Measurements from ENCODE around the gene KRTAP9-2. TPM values are rescaled to one million over a fixed set of nuclear protein-coding genes. Genes with fewer than 3 reads are reported as not detected.
"Not testable (repeated sequence)": the region's sequence is repeated elsewhere in the genome, so short reads cannot be mapped to it uniquely, and the experiment has no call there.

Gene KRTAP9-2
- total RNA-seq, 1 donor from 2014 or later = not detected

DNA sequence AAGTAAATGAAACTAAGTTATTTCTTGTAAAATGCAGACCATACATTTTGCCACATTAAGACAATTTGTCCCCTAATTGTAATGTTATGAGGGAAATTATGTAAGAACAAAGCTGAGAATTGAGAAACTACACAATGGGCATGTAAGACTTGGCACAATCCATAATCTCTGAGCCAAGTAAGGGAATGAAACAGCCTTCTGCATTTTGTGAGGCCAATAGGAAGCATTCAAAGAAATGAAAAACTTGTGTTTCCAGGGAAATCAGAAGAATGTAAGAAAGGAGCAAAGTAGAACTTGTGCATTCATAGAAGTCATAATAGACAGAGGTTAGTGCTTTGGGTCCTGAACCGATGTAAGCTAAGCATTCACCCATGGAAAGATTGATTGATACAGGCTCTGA lies 24.8 kb downstream of the KRTAP9-2 start:
- no peak overlapping the region for H3K27ac Mint-ChIP-seq
- peaks cover 58% of the 10 kb centered on the region for H3K27me3 Mint-ChIP-seq (ENCODE audit: low read depth)
- H3K36me3 Mint-ChIP-seq = no peaks in the 10 kb centered on the region
- H3K4me3 Mint-ChIP-seq = no peak overlapping the region
- TF ChIP-seq, protein P1, sequence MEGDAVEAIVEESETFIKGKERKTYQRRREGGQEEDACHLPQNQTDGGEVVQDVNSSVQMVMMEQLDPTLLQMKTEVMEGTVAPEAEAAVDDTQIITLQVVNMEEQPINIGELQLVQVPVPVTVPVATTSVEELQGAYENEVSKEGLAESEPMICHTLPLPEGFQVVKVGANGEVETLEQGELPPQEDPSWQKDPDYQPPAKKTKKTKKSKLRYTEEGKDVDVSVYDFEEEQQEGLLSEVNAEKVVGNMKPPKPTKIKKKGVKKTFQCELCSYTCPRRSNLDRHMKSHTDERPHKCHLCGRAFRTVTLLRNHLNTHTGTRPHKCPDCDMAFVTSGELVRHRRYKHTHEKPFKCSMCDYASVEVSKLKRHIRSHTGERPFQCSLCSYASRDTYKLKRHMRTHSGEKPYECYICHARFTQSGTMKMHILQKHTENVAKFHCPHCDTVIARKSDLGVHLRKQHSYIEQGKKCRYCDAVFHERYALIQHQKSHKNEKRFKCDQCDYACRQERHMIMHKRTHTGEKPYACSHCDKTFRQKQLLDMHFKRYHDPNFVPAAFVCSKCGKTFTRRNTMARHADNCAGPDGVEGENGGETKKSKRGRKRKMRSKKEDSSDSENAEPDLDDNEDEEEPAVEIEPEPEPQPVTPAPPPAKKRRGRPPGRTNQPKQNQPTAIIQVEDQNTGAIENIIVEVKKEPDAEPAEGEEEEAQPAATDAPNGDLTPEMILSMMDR (IDR thresholded peaks at IDR 0.05; ENCODE audit: unreplicated experiment) = no peak
- no peaks in the 10 kb centered on the region for H3K9me3 Mint-ChIP-seq
- DNase-seq (ENCODE audit: low spot score in 2 of 2, unreplicated experiment in 2 of 2) = no peak
- H3K4me1 Mint-ChIP-seq = peaks cover 13% of the 10 kb centered on the region

DNA sequence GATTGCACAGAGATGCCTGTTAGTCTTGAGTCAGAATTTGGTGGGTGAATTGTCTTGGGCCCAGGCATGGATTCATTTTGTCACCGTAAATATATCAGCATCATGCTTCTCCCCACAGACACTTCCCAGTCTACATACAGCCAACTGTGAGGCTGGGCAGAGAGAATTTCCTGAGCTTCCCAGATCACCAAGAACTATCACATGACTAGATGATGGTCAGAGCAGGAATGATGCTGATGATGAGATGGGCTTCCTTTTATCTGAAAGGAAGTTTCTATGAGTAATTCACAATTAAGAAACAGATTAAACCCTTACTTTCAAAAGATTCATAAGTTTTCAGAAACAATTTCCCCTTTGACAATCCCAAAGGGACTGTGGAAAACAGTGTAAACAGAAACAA lies 28.4 kb downstream of the KRTAP9-2 start:
- DNase-seq (ENCODE audit: low spot score in 2 of 2, unreplicated experiment in 2 of 2) = no peak
- no peak overlapping the region for H3K27ac Mint-ChIP-seq
- H3K27me3 Mint-ChIP-seq (ENCODE audit: low read depth) = peaks cover 59% of the 10 kb centered on the region
- peaks cover 7% of the 10 kb centered on the region for H3K4me1 Mint-ChIP-seq
- TF ChIP-seq, protein P1 (IDR thresholded peaks at IDR 0.05; ENCODE audit: unreplicated experiment) = no peak
- H3K9me3 Mint-ChIP-seq = no peaks in the 10 kb centered on the region
- H3K36me3 Mint-ChIP-seq = no peaks in the 10 kb centered on the region
- H3K4me3 Mint-ChIP-seq = no peak overlapping the region

DNA sequence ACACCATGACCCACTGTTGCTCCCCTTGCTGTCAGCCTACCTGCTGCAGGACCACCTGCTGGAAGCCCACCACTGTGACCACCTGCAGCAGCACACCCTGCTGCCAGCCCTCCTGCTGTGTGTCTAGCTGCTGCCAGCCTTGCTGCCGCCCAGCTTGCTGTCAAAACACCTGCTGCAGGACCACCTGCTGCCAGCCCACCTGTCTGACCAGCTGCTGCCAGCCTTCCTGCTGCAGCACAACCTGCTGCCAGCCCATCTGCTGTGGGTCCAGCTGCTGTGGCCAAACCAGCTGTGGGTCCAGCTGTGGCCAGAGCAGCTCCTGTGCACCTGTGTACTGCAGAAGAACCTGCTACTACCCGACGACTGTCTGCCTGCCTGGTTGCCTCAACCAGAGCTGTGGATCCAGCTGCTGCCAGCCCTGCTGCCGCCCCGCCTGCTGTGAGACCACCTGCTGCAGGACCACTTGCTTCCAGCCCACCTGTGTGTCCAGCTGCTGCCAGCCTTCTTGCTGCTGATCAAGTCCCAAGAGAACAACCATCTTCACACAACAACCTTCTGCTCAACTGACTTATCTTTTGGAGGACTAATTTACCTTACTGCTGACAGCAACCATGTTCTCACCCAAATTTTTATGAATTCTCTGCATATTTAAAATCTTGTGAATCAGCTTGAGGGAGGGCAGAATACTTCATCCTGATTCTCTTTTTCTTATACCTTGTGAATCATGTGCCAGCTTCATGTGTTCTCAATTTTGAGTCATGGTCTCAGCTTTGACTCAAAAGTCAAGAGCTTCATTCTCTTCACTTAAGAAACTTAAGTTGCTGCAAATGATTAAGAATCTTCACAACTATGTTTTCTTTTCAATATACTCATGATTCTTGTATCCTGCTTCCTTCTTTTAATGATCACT lies 29.2 kb downstream of the KRTAP9-2 start, which contains the start of gene KRTAP9-9:
Gene KRTAP9-9, plus strand, starts transcription at position 4 of the 910 bp plus-strand sequence.
- H3K27ac Mint-ChIP-seq; H3K4me3 Mint-ChIP-seq; H3K9me3 Mint-ChIP-seq; DNase-seq (ENCODE audit: low spot score in 2 of 2, unreplicated experiment in 2 of 2); H3K36me3 Mint-ChIP-seq; H3K4me1 Mint-ChIP-seq: not testable (repeated sequence)
- peaks cover 55% of the 10 kb centered on the region for H3K27me3 Mint-ChIP-seq (ENCODE audit: low read depth)

DNA sequence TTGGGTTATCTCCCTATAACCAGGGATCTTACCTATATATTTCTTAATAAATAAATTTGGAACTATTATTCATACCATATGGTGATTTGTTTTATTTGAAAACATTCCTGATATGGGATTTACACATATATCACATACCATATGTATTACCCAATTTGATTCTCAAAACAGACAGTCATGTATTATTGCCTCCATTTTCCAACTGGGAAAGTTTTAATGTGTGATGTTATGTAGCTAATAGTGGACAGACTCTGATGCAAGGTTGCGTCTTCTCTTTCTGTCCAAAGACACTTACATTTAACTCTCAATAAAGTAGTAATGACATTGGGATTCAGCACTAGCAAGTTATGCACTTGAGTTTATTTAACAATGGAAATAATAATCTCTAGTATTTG lies 29.8 kb downstream of the KRTAP9-2 start:
- peaks cover 7% of the 10 kb centered on the region for H3K4me1 Mint-ChIP-seq
- H3K27me3 Mint-ChIP-seq (ENCODE audit: low read depth) = peaks cover 52% of the 10 kb centered on the region

DNA sequence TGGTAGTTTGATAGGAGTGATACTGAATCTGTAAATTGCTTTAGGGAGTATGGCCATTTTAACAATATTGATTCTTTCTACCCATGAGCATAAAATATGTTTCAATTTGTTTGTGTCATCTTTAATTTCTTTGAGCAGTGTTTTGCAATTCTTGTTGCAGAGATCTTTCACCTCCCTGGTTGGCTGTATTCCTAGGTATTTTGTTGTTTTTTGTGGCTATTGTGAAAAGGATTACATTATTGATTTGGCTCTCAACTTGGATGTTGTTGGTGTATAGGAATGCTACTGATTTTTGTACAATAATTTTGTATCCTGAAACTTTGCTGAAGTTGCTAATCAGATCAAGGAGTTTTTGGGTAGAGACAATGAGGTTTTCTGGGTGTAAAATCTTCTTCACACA lies 32.0 kb downstream of the KRTAP9-2 start:
- DNase-seq (ENCODE audit: low spot score in 2 of 2, unreplicated experiment in 2 of 2) = no peak
- H3K27me3 Mint-ChIP-seq (ENCODE audit: low read depth) = peaks cover 45% of the 10 kb centered on the region
- TF ChIP-seq, protein P1 (IDR thresholded peaks at IDR 0.05; ENCODE audit: unreplicated experiment) = no peak
- no peak overlapping the region for H3K27ac Mint-ChIP-seq
- H3K4me1 Mint-ChIP-seq = no peaks in the 10 kb centered on the region
- H3K36me3 Mint-ChIP-seq = no peaks in the 10 kb centered on the region
- no peaks in the 10 kb centered on the region for H3K9me3 Mint-ChIP-seq
- no peak overlapping the region for H3K4me3 Mint-ChIP-seq

More for the DNA sequence above, 29.8 kb downstream of the KRTAP9-2 start:
- Mint-ChIP-seq H3K9me3 (no peaks in the 10 kb centered on the region), H3K27ac (no peak overlapping the region), H3K36me3 (no peaks in the 10 kb centered on the region), H3K4me3 (no peak overlapping the region)
- no peak for DNase-seq (ENCODE audit: low spot score in 2 of 2, unreplicated experiment in 2 of 2)
- TF ChIP-seq, protein P1 (IDR thresholded peaks at IDR 0.05; ENCODE audit: unreplicated experiment) = no peak

DNA sequence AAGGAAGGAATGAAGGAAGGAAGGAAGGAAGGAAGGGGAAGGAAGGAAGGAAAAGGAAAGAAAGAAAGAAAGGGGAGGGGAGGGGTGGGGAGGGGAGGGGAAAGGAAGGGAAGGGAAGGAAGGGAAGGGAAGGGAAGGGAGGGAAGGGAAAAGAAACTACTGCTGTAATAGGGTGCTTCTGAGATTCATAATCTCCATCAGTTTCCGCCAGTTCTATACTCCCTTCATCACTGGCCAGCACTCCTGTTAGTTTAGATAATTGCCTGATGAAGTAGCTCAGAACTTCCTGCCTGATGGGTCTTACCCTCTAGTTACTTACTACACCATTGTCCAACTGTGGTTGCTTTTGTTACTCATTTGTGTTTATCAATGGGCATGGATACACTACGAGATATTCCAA lies 36.8 kb downstream of the KRTAP9-2 start:
- Mint-ChIP-seq H3K4me3 (no peak overlapping the region), H3K27ac (no peak overlapping the region), H3K36me3 (no peaks in the 10 kb centered on the region), H3K27me3 (ENCODE audit: low read depth) (peaks cover 22% of the 10 kb centered on the region), H3K9me3 (no peaks in the 10 kb centered on the region), H3K4me1 (no peaks in the 10 kb centered on the region)
- TF ChIP-seq, protein P1 (IDR thresholded peaks at IDR 0.05; ENCODE audit: unreplicated experiment) = no peak
- no peak for DNase-seq (ENCODE audit: low spot score in 2 of 2, unreplicated experiment in 2 of 2)
